Fibroblast of peridontal ligament (primary cell): ENCODE measurements around the gene MYEOV.

Experiments used
- DNase-seq: peaks from one replicate; pipeline ENCODE4 v3.0.0-alpha.2; 2010; ENCODE audit errors: extremely low read depth

Gene MYEOV

DNA sequence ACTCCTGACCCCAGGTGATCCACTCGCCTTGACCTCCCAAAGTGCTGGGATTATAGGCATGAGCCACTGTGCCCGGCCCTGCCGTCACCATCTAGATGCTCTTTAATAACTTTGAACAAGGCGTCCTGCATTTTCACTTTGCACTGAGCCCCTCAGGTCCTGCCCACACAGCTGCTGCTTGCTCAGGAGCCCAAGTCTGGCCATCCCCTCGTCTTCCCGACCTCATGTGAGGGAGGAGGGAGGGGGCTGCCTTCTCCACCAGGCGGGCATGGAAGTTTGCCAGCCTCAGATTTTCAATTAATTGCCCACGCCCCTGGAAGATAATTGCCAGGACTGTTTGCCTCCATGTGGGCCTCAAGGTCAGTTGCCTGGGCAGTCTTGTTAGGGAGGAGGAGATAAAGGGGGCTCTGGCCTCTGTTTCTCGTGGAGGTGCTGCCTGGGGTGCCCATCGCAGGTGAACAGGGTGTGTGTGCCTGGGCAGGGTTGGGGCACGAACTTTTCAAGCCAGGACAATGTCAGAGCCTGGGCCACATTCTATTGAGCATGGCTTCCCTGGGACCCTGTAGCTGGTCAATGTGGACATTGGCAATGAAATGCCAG is 27.9 kb upstream of the MYEOV start:
- DNase-seq, result no peak

DNA sequence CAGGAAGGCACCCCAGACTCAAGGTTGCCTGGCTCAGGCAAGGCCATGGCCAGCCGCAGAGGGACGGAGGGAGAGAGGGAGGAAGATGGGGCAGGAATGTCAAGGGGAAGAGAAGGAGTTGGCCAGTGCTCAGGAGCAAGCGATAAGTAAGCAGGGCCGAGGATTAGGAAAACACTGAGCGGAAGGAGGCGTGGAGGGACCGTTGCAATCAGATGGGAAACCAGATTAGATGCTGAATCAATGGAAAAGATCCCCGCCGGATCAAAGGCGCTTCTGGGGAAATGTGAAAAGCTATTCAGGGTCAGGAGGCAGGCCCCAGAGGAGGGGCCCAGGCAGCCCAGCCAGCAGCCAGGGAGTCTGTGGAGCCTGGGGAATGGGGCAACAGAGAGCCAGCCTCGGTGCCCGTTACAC is 26.6 kb upstream of the MYEOV start:
- no peak for DNase-seq

GRCh38 chr11:69268911-69269310 is 25.0 kb upstream of the MYEOV start:
- DNase-seq, result no peak

- no peak for DNase-seq
Observed at GRCh38 chr11:69269388-69269787, 24.6 kb upstream of the MYEOV start.

DNA sequence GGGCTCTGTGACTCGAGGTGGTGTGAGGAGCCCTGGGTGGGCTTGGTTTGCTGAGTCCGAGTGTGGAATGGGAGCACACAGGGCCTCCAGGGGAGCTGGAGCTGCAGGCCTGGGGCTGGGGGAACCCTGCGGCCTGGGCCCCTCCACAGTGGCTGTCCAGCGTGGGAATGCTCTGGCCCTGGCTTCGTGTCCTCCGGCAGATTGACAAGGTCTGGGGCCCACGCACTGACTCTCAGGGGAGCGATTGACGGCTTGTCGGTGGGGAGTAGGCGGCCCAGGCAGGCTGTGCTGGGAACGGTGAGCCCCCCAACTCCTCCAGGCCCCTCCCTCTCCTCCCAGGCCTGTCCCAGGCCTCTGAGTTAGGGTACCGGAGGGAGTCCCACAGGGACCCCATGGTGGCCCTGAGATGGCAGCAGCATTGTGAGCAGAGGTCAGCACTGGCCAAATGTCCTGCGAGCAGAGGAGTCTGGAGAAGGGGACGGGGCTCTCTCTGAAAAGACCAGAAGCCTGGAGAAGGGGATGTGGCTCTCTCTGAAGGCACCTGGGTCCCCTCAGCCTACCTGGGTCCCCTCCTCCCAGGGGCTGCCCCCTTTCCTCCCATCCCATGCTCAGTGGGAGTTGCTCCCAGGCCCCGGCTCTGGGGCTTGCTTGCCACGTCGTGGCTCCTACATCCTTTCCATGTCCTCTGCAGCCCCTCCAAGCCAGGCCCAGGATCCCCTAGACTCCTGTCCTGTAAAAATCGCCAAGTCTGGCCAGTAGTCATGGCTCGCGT is 23.8 kb upstream of the MYEOV start:
- no peak for DNase-seq

DNA sequence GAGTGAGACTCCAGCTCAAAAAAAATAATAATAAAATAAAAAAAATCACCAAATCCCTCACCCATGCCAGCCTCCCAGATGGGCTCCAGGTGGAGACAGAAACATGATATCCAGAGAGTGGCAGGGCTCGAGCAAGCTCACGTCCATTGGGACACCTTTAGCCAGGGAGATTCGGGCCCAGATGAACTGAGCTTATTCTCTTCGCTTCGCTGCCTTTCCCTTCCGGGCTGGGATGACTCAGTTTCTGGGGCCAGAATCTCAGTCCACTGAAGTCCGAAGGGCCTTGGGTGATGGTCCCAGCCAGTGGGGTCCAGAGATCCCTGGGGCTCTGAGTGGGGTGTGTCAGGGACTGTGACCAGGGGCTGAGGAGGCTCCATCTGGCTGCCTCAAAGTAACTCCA is 23.0 kb upstream of the MYEOV start:
- no peak for DNase-seq

DNA sequence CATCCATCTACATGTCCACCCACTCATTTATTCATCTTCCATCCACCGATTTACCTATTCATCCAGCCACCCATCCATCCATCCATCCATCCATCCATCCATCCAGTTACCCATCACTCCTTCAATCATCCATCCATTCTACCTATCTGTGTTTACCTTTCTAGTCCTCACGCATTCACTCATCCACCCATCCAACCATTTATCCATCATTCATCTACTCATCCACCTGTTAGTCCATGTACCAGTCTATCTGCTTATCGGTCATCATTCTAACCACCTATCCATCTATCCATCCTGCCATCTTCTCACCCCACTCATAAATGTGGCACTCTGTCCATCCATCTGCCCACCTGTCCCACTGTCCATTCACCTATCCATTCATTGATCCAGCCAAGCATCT is 21.9 kb upstream of the MYEOV start:
- no peak for DNase-seq

DNA sequence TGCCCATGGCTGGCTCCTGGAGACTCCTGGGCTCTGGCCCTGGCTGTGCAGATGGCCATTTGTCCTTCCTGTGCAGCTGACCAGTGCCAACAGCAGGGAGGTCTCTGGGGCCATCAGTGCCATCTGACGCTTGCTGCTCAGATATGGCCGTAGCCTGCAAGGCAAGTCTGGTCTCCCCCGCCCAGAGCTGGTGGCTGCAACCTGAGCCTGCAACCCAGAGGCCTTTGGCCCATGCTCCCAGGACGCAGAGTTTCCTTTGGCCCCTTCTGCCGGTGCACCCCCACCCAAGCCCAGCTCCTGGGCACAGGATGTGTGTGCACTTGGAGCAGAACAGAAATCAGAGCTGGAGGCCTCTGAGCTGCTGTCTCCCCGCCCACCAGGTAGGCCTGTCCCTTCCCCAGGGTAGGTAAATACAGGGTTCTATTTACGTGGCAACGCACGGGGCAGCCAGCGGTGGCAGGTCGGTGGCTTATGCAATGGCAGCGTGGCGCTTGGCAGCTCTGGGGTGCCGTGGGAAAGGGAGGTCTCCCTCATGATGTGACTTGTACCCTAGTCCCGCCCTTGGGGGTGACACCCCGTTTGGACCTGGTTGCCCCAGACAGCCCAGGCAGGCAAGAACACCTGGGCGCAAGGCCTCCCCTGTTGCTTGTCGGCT is 21.0 kb upstream of the MYEOV start:
- DNase-seq, result no peak

DNA sequence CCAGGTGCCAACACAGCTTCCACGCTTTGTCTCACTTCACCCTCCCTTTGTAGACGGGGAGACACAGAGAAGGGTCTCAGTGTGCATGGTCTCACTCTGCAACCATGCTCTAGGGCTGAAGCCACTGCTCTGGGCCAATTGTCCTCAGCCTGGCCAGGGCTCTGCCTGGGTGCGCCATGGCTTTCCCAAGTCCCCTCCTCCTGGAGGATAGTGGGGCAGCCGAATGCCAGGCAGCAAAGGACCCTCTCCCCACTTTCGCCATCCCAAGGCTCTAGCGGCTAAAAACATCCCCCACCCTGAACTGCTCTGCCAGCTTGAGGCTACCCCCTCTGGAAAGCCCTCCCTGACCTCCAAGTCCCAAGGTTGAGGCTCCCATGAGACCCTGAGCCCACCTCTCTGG is 20.4 kb upstream of the MYEOV start:
- no peak for DNase-seq

DNA sequence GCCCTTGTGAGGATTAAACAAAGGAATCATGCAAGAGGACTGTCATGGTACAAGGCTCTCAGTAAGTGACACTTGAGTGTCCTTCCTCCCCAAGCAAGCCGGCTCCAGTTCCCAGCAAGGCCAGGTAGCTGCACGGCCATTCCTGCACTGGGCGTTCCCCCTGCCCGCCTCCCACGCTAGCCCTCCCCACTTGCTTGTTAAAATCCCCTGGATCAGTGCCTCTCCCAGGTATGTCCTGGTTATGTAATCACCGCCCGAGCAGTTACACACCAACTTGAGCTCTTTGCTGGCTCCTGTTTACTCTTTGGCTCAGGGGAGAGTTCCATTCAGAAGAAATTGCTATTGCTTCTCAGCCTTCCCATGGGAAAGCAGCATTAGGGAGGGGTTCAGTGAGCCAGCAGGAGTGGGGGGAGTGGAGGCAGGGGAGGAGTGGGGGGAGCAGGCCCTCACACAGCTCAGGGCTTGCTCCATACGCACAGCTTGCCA is 19.4 kb upstream of the MYEOV start:
- no peak for DNase-seq

DNA sequence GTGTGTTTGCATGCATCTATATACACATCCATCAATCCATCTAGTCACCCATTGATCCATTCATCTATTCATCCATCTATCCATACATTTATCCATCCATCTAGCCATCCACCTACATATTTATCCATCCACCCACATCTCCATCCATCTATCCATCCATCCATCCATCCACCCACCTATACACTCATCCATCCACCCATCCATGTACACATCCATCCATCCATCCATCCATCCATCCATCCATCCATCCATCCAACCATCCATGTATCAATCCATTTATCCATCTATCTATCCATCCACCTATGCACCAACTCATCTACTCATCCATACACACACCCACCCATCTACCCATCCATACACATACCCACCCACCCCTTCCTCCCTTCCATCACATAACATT is 18.8 kb upstream of the MYEOV start:
- DNase-seq, result no peak

- DNase-seq, result no peak
Observed at GRCh38 chr11:69276165-69276564, 17.8 kb upstream of the MYEOV start.

GRCh38 chr11:69277074-69277809 is 16.7 kb upstream of the MYEOV start:
- no peak for DNase-seq

DNA sequence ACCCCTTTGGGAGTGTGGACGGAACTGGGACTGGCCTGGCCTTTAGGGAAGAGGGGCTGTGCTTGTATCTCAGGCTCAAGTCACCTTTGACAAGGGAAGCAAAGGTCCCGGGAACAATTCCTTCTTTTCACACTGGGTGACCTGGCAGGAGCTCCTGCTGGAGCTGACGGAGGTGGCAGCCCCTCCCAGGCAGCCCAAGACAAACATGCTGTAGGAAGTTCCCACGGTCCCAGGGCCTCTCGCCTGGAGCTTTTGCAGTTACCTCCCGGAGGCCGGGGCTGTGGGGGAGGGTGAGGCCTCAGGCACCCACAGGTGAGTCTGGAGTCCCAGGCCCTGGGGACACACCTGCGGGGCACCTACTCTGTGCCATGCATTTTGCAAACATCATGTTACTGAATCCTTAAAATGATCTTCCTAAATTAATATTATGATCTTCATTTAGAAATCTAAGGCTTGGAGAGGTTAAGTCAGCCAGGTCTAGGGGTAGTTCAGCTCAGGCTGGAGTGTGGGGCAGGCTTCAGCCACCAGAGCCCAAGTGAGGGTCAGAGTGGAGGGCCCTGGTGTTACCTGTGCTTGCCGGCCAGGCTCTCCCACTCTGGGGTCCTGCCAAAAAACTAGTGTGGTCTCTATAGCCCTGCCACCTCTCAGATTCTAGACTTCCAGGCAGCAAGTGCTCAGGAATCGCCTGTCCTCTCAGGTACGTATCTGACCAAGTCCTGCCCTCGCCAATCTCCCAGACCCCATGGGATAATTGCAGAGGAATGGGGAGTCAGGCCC is 15.7 kb upstream of the MYEOV start:
- no peak for DNase-seq

- DNase-seq, result no peak
Observed at GRCh38 chr11:69280451-69280850, 13.5 kb upstream of the MYEOV start.

- DNase-seq, result peak; percentile 21
Observed at GRCh38 chr11:69280994-69281393, 13.0 kb upstream of the MYEOV start.

DNA sequence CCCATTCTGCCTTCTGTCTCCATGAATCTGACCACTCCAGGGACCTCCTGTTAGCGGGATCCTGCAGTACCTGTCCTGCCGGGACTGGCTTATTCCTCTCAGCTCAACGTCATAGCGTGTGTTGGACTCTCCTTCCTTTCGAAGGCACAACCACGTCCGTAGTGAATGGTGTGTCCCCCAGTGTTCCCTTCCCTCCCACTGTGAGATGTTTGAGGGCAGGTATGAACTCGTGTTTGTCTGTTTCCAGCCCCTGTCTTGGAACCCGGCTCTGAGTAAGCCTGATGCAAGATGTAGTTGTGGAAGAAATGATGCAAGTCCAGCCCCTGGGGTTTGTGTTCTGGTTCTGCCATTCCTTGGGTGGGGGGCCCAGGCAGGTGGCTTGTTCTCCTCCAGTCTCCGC is 10.5 kb upstream of the MYEOV start:
- no peak for DNase-seq

GRCh38 chr11:69284081-69284511 is 9.9 kb upstream of the MYEOV start:
- DNase-seq, result no peak

DNA sequence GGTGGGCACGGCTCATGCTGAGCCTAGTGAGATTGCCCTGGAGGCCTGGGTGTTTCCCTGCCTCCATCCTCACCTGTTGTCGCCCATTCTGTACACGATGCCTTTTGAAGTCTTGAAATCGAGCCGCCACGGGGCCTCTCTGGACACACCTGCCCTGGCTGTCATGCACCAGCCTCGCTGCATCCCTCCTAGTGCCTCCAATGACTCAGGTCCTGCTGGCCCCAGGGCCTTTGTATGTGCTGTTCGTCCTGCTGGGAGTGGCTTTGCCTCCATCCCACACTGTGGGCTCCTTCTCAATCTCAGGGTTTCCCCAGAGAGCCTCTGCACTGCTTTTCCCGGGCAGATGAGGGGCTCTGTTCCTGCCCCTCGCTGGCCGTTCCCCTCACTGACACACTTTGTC is 8.9 kb upstream of the MYEOV start:
- no peak for DNase-seq

DNA sequence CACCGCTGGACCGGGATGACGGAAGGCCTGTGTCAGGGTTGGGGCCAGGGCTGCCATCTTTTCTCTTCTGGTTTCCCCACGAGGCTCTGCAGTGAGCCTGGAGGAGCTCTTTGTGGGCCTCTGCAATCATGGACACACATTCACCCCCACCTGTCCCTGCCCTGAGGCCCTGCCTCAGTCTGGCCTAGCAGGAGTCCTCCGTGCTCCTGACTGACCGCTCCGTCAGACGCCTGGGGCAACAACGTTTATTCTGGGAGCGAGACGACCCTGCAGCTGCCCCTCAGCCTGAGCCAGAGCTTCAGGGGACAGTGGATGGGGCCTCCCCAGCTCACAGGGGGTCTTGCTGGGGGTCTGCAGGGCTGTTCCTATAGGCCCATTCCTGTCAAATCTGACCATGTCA is 8.2 kb upstream of the MYEOV start:
- no peak for DNase-seq
